DMS 273 treated with DMSO at 0.1 percent for 48 hours (cell line): ENCODE data around the gene PFN1.
"Not testable (repeated sequence)": the region's sequence is repeated elsewhere in the genome, so short reads cannot be mapped to it uniquely, and the experiment has no call there.

Source experiments
- DNase-seq: peaks from one replicate; lab custom pipeline; 2025; lab: John Stamatoyannopoulos, UW

Gene PFN1

DNA sequence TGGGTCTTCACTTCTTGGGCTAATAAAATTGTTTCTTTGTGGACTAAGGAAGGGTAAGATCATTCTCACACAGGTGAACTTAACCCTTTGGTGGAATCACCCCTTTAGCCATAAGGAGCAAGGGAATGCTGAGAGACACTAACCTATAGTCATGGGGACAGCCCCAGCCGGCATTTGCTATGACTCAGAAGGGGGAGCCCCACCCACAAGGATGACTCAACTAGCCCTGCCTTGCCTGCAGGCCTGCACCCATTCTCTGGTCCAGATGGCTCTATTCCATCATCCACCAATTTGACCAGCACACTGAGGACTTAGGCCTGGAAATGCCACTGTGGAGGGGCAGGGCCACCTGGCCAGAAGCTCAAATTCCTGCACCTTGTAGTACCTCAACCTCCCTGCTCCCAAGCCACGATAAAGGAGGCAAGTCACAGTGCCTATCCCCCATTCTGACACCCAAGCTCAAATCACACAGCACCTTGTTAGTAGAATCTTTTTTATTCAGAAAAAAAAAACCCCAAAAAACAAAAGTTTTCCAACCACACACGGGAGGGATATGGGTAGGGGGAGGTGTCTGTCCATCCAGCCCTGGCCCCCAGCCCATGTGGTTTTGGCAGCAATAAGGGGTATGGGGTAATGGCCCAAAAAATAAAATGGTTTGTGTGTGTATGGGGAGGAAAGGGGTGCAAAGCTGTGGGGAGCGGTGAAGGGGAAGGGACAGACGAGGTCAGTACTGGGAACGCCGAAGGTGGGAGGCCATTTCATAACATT, 3.0 kb downstream of the PFN1 start:
- DNase-seq: peak; percentile 21

DNA sequence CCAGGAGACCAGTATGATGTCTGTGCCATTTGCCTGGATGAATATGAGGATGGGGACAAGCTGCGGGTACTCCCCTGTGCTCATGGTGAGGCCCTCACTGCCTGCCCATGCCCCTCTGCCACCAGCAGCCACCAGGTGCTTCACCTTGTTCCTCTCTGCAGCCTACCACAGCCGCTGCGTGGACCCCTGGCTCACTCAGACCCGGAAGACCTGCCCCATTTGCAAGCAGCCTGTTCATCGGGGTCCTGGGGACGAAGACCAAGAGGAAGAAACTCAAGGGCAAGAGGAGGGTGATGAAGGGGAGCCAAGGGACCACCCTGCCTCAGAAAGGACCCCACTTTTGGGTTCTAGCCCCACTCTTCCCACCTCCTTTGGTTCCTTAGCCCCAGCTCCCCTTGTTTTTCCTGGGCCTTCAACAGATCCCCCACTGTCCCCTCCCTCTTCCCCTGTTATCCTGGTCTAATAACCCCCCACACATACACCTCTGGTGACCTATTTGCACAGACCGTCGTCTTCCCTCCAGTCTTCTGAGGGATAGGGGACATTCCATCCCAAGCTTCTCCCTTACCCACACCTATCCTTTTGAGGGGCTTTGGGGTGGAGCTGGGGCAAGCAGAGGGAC, 3.7 kb downstream of the PFN1 start:
- DNase-seq: no peak

- DNase-seq: no peak
Measured at GRCh38 chr17:4944163-4944553, 4.2 kb downstream of the PFN1 start.

- DNase-seq: no peak
Measured at GRCh38 chr17:4942760-4943508, 5.4 kb downstream of the PFN1 start.

DNA sequence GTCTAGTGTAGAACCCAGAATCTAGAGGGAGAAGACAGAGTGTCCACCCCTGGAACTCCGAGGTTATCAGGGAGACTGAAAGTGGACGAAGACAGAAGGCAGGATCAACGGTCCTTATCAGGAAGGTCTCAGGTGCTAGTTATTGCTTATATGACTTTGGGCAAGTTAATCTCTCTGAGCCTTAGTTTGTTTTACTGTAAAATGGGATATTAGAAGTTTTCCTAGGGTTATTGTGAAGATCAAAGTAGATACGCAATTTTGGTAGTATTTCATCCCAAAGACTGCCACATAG, 7.1 kb downstream of the PFN1 start:
- no peak for DNase-seq

DNA sequence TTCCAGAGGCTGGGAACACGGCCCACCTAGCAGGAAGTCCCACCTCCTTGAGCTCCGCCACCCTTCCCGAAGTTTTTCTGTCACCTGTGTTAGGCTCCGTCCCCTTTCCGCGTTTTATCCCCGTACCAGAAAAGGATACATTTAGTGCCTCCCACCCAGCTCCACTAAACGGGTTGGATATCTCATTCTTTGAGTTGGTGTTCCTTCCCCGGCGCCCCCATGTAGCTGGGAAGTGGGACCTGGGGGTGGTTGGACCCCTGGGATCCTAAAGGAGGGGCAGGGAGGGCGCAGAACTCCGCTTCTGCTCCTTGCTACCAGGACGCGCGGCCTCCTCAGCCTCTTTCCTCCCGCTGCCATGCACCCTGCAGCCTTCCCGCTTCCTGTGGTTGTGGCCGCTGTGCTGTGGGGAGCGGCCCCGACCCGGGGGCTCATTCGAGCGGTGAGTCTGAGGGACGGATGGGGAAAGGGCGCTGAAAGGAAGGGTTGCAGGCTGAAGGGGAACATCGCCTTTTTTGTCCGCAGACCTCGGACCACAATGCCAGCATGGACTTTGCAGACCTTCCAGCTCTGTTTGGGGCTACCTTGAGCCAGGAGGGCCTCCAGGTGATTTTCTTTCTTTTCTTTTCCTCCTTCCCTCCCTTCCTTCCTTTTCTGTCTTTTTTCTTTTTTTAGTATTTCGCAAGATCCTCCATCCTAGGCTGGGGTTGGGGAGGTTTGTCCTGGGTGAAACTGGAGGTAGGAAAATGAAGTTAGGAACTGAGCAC, 7.6 kb downstream of the PFN1 start:
- DNase-seq: no peak

GRCh38 chr17:4939796-4940554, 8.4 kb downstream of the PFN1 start, which contains the start of the genes RNF167 and SLC25A11:
TSS of gene RNF167 (plus strand) at chr17:4940268. CDS start at chr17:4940910, 642 bp downstream.
TSS of gene SLC25A11 (minus strand) at chr17:4940046. CDS start at chr17:4939910, 136 bp downstream.
- peak; percentile 99 for DNase-seq

GRCh38 chr17:4939546-4939795, 8.9 kb downstream of the PFN1 start:
- DNase-seq: no peak

DNA sequence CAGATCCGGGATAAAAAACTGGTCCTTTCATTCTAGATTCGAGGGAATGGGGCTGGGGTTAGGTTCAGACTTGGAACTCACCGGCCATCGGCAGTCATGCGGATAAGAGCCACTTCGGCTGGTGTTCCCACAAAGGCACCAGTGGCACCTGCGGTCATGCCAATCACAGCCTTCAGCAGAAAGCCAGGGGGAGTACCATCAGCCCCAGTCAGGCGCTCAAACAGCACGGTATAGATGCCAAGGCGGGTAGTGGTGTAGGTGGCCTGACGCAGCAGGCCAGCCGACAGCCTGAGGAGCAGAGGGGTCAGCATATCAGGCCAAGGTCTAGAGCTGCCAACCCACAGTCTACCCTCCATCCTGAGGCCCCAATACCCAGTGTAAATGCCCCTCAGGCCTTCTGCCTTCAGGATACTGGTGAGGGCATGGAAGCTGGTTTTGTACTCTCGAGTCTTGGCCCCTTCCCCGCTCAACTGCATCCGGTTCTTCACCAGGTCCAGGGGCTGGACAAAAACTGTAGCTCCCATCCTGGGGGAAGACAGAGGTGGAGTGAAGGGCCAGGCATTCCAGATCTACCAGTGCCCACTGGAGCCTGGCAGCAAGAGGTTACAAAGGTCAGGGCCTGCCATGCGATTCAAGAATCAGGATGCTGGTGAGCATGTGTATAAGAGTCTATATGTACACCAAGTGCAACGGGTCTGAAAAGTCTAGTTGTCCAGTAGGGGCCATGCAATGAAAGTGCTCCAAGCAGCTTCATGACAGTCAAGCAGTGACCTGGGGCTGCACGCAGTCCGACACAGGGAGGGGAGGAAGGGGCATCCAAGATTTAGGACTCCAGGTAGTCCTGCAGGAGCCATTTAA, 9.4 kb downstream of the PFN1 start:
- DNase-seq: no peak

- DNase-seq: no peak
Measured at GRCh38 chr17:4938069-4938491, 10.2 kb downstream of the PFN1 start.

DNA sequence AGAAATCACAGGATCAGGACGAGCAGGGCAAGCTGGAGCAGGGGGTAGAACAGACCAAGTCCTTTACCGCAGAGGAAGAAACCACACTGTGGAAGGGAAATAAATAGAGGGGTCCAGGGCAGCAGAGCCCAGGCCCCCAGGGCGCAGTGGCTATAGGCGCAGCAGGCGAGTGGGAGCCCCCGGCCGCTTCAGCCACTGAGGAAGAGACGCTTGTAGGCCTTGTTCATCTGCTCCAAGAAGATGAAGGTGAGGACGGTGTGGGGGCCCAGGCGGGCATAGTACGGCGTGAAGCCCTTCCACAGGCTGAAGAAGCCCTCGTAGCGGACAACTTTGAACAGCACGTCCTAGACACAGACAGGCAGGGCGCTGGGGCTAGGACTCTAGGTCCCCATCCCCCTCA, 10.8 kb downstream of the PFN1 start:
- DNase-seq: no peak

- DNase-seq: no peak
Measured at GRCh38 chr17:4936436-4936835, 11.9 kb downstream of the PFN1 start.

DNA sequence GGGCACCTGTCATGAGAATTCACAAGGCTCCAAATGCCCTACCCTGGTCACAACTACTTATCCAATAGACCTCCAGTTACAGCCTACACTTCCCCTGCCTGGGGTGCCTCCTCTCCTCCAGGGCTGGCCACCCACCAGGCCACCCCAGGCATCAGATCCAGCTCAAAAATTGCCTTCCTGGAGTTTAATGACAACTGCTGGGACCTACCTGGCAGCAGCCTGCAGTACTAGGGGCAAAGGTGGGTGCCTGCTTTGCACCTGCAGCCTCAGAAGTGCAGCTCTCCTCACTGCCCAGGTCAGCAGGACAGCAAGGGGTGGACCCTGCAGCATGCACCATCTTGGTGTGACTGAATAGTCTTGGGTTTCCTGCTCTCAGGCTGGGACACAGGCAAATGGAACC, 12.7 kb downstream of the PFN1 start:
- DNase-seq: no peak

DNA sequence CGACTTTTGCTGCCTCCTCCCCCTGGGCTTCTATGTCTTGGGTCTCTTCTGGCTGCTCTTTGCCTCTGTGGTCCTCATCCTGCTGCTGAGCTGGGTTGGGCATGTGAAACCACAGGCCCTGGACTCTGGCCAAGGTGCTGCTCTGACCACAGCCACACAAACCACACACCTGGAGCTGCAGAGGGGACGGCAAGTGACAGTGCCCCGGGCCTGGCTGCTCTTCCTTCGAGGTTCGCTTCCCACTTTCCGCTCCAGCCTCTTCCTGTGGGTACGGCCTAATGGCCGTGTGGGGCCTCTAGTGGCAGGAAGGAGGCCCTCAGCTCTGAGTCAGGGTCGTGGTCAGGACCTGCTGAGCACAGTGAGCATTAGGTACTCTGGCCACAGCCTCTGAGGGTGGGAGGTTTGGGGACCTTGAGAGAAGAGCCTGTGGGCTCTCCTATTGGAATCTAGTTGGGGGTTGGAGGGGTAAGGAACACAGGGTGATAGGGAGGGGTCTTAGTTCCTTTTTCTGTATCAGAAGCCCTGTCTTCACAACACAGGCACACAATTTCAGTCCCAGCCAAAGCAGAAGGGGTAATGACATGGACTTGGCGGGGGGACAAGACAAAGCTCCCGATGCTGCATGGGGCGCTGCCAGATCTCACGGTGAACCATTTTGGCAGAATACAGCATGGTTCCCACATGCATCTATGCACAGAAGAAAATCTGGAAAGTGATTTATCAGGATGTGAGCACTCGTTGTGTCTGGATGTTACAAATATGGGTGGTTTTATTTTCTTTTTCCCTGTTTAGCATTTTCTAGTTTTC, 14.0 kb downstream of the PFN1 start:
- DNase-seq: no peak

- DNase-seq: no peak
Measured at GRCh38 chr17:4933646-4934045, 14.7 kb downstream of the PFN1 start.

DNA sequence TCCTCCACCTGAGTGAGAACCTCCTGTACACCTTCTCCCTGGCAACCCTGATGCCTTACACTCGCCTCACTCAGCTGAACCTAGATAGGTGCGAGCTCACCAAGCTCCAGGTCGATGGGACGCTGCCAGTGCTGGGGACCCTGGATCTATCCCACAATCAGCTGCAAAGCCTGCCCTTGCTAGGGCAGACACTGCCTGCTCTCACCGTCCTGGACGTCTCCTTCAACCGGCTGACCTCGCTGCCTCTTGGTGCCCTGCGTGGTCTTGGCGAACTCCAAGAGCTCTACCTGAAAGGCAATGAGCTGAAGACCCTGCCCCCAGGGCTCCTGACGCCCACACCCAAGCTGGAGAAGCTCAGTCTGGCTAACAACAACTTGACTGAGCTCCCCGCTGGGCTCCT, 15.6 kb downstream of the PFN1 start:
- DNase-seq: no peak

DNA sequence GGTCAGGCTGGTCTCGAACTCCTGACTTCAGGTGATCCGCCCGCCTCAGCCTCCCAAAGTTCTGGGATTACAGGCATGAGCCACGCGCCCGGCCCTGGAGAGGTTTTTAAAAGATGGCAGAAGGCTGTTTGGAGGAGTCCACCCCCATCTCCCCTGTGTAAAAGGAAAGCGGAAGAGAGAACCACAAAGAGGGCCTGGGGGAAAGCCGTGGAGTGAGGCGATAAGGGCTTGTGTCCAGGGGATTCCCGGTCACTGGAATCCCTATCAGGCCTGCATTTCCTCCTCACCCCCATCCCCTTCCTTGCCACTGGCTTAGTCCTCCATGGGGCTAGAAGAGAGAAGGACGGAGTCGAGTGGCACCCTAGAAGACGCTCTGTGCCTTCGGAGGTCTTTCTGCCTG, 16.4 kb downstream of the PFN1 start, which contains the start of gene GP1BA:
Gene GP1BA, plus strand, starts transcription at position 315 of the 400 bp plus-strand sequence. CDS start 328 bp downstream, outside the sequence.
- no peak for DNase-seq

- no peak for DNase-seq
Measured at GRCh38 chr17:4928881-4929280, 19.4 kb downstream of the PFN1 start.

DNA sequence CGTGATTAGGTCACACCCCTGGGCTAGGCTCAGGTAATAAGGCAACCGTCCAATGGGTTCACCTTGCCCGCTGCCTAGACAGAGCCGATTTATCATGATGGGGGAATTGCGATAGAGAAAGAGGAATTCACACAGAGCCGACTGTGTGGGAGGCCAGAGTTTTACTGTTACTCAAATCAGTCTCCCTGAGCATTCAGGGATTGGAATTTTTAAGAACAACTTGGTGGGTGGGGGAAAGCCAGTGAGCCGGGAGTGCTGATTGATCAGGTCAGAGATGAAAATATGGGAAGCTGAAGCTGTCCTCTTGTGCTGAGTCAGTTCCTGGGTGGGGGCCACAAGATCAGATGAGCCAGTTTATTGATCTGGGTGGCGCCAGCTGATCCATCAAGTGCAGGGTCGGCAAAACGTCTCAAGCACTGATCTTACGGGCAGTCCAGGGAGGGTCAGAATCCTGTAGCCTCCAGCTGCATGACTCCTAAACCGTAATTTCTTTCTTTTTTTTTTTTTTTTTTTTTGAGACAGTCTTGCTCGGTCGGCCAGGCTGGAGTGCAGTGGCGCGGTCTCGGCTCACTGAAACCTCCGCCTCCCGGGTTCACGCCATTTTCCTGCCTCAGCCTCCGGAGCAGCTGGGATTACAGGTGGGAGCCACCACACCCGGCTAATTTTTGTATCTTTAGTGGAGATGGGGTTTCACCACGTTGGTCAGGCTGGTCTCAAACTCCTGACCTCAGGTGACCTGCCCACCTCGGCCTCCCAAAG, 21.6 kb downstream of the PFN1 start:
- DNase-seq: not testable (repeated sequence)
